Measurements from ENCODE around the gene MARCHF10. TPM values are rescaled to one million over a fixed set of nuclear protein-coding genes. Genes with fewer than 3 reads are reported as not detected.

Gene MARCHF10
- total and polyA plus RNA-seq, 9 of the 15 experiments (the other 6 are each of a cell fraction or from before 2014, with no cell fraction given), result not detected

DNA sequence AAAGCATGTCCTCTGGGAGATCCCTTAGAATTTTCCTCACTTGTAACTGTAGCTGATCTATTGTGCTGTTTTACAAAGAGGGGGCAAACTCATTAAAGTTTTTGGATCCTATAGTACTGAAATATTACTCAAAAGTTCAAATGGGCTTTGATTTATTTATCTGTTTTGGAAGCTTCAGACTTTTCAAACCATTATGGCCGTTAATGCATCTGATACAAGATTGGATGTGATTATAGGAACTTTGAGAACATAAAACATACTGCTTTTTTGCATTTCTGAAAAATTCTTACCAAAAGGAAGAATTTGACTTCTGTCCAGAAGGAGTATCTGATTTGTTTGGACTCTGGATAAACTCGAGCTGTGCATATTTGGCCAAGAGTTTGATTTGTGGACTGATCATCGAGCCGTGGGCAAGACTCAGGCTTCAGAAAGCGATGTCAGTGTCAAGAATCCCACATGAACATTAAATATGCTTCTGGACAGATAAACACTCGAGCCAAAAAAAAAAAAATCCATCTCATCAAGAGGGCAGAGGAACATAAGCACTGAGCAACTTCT lies 8.2 kb upstream of the MARCHF10 start:
- H3K4me2 ChIP-seq (ENCODE audit: insufficient read depth, low read length), result no peak overlapping the region
- CTCF ChIA-PET (ENCODE audit: low intra/inter-chr PET ratio), result no interaction called here
- no peaks in the 10 kb centered on the region for H3K4me1 ChIP-seq (replicated peaks in 1 of 2; ENCODE audit: control insufficient read depth in 2 of 2, insufficient read depth in 2 of 2, low read length in 2 of 2)
- no peaks in the 10 kb centered on the region for H3K79me2 ChIP-seq (ENCODE audit: control insufficient read depth, insufficient read depth, low read length)
- in situ Hi-C loops (cut with MboI), result no loop called here
- no peaks in the 10 kb centered on the region for H3K36me3 ChIP-seq (ENCODE audit: control insufficient read depth, insufficient read depth, low read length)
- BruUV-seq (replicated peaks), result no TSS peak
- WGBS (ENCODE audit: insufficient coverage, low coverage, missing lambda C conversion rate), result 2% methylated on average over 6 of the region's 6 CpGs
- H2AFZ ChIP-seq (ENCODE audit: low read depth, low read length), result no peak overlapping the region
- H3K9ac ChIP-seq (ENCODE audit: insufficient read depth in 1 of 2, low read depth in 2 of 2, low read length in 2 of 2), result no peak overlapping the region
- H3K9me3 ChIP-seq (replicated peaks; ENCODE audit: control insufficient read depth, insufficient read depth, low read depth, low read length), result 0 out of 2 replicates have a peak, but pooled peaks cover 2% of the 10 kb centered on the region
- no peak overlapping the region for H3K4me3 ChIP-seq
- ATAC-seq (no peak), DNase-seq (ENCODE audit: extremely low read depth in 1 of 4, low spot score in 3 of 4) (no peak), FAIRE-seq (no peak)
- peaks cover 10 to 21% of the 10 kb centered on the region in 2 experiments; a peak in 4 of 5 replicates for H3K27me3 ChIP-seq (ENCODE audit: control insufficient read depth in 2 of 2, insufficient read depth in 2 of 2, low read length in 2 of 2)
- POLR2A ChIA-PET, result interaction anchor here (0.6 kb wide), 1 partner anchor 11 kb away, joined by 5 read pairs; no protein-coding TSS in a partner anchor
- TF ChIP-seq ZC3H11A (IDR thresholded peaks at IDR 0.05; ENCODE audit: low read depth, low read length) (no peak), IFI16 (CRISPR knock-in tag; IDR thresholded peaks at IDR 0.05) (no peak), HMG20B (CRISPR knock-in tag; IDR thresholded peaks at IDR 0.05) (no peak), RBM15 (IDR thresholded peaks at IDR 0.05; ENCODE audit: insufficient read depth, low read length) (no peak), ZFP36 (IDR thresholded peaks at IDR 0.05; ENCODE audit: low read depth, low read length, partially characterized antibody) (no peak), RBM22 (IDR thresholded peaks at IDR 0.05; ENCODE audit: low read depth, low read length, poor library complexity, severe bottlenecking) (no peak), CBFA2T3 (IDR thresholded peaks at IDR 0.05) (no peak), ETV5 (CRISPR knock-in tag; IDR thresholded peaks at IDR 0.05; ENCODE audit: low read depth) (no peak), TCF7L2 (IDR thresholded peaks at IDR 0.05; ENCODE audit: low read depth, low read length) (no peak), MCM2 (IDR thresholded peaks at IDR 0.05; ENCODE audit: low read depth) (no peak)
- TF ChIP-seq, protein P1, sequence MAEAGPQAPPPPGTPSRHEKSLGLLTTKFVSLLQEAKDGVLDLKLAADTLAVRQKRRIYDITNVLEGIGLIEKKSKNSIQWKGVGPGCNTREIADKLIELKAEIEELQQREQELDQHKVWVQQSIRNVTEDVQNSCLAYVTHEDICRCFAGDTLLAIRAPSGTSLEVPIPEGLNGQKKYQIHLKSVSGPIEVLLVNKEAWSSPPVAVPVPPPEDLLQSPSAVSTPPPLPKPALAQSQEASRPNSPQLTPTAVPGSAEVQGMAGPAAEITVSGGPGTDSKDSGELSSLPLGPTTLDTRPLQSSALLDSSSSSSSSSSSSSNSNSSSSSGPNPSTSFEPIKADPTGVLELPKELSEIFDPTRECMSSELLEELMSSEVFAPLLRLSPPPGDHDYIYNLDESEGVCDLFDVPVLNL (CRISPR knock-in tag; IDR thresholded peaks at IDR 0.05; ENCODE audit: low read depth), result no peak
- TF ChIP-seq, protein P2, sequence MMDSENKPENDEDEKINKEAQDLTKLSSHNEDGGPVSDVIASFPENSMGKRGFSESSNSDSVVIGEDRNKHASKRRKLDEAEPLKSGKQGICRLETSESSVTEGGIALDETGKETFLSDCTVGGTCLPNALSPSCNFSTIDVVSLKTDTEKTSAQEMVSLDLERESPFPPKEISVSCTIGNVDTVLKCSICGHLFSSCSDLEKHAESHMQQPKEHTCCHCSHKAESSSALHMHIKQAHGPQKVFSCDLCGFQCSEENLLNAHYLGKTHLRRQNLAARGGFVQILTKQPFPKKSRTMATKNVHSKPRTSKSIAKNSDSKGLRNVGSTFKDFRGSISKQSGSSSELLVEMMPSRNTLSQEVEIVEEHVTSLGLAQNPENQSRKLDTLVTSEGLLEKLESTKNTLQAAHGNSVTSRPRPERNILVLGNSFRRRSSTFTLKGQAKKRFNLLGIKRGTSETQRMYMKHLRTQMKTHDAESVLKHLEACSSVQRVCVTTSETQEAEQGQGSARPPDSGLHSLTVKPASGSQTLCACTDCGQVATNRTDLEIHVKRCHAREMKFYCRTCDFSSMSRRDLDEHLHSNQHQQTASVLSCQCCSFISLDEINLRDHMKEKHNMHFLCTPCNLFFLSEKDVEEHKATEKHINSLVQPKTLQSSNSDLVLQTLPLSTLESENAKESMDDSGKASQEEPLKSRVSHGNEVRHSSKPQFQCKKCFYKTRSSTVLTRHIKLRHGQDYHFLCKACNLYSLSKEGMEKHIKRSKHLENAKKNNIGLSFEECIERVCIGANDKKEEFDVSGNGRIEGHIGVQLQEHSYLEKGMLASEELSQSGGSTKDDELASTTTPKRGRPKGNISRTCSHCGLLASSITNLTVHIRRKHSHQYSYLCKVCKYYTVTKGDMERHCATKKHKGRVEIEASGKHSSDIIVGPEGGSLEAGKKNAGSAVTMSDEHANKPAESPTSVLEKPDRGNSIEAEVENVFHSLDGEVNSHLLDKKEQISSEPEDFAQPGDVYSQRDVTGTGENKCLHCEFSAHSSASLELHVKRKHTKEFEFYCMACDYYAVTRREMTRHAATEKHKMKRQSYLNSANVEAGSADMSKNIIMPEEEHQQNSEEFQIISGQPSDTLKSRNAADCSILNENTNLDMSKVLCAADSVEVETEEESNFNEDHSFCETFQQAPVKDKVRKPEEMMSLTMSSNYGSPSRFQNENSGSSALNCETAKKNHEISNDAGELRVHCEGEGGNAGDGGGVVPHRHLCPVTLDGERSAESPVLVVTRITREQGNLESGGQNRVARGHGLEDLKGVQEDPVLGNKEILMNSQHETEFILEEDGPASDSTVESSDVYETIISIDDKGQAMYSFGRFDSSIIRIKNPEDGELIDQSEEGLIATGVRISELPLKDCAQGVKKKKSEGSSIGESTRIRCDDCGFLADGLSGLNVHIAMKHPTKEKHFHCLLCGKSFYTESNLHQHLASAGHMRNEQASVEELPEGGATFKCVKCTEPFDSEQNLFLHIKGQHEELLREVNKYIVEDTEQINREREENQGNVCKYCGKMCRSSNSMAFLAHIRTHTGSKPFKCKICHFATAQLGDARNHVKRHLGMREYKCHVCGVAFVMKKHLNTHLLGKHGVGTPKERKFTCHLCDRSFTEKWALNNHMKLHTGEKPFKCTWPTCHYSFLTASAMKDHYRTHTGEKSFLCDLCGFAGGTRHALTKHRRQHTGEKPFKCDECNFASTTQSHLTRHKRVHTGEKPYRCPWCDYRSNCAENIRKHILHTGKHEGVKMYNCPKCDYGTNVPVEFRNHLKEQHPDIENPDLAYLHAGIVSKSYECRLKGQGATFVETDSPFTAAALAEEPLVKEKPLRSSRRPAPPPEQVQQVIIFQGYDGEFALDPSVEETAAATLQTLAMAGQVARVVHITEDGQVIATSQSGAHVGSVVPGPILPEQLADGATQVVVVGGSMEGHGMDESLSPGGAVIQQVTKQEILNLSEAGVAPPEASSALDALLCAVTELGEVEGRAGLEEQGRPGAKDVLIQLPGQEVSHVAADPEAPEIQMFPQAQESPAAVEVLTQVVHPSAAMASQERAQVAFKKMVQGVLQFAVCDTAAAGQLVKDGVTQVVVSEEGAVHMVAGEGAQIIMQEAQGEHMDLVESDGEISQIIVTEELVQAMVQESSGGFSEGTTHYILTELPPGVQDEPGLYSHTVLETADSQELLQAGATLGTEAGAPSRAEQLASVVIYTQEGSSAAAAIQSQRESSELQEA (IDR thresholded peaks at IDR 0.05; ENCODE audit: low read depth), result no peak
- intact Hi-C loops (cut with micrococcal nuclease), result no loop called here
- no peaks in the 10 kb centered on the region; the same call in 1 of the 2 replicates for H4K20me1 ChIP-seq (replicated peaks; ENCODE audit: control insufficient read depth, insufficient read depth, low read length)
- no peaks in the 10 kb centered on the region for H3K9me1 ChIP-seq (ENCODE audit: control insufficient read depth, insufficient read depth, low read length)
- H3K27ac ChIP-seq (ENCODE audit: extremely low read depth, low read depth, low read length), result no peak overlapping the region

Measured in K562 (cell line).